HepG2 (cell line): ENCODE results near the gene PPP1R1B. TPM values are rescaled to one million over a fixed set of nuclear protein-coding genes. Genes with fewer than 3 reads are reported as not detected.
A peak's percentile ranks its signal among the peaks of the same experiment; 100 is the strongest.

Experiments used
- ATAC-seq: fragments of 200-7000 bp; cut with Tn5 transposase; 3 replicates; pipeline ENCODE4 v1.9.1; 2020; ENCODE audit warnings: mild to moderate bottlenecking, moderate library complexity
- BruUV-seq: library from RNA; stranded (reverse); fragments of 400-500 nt; replicated peaks from 2 replicates; lab custom pipeline; 2021; lab: Mats Ljungman, UMichigan
- CTCF ChIA-PET: fragments of 300-600 bp; formaldehyde crosslinking; extraction: SDS; loops from one replicate; lab custom pipeline; 2021; ENCODE audit warnings: low total read pairs, inconsistent platforms, low intra/inter-chr PET ratio; lab: Yijun Ruan, JAX
- POLR2A ChIA-PET: fragments of 350-600 bp; sonication (Branson Sonifier 250); formaldehyde crosslinking; loops from one replicate; lab custom pipeline; 2020; ENCODE audit warnings: antibody characterized with exemption, inconsistent platforms; lab: Yijun Ruan, JAX
- DNase-seq: peaks from one replicate; pipeline ENCODE4 v3.0.0-alpha.2; 2015; ENCODE audit warnings: low spot score
- FAIRE-seq: peaks from 3 replicates; lab custom pipeline; 2011; peaks lifted over from hg19 to GRCh38; lab: Jason Lieb, UNC
- H2AFZ ChIP-seq: one replicate; pipeline ENCODE4 v1.6.1; 2011; ENCODE audit warnings: low read length, inconsistent platforms
- H3K27ac ChIP-seq: fragments of 300-600 bp; 3 replicates; pipeline ENCODE4 v1.8.0; 2011; ENCODE audit warnings: mixed run types, mild to moderate bottlenecking, mixed read lengths, low read length, inconsistent platforms; ENCODE audit not compliant: insufficient read depth; ENCODE audit errors: extremely low read length
- H3K27me3 ChIP-seq, 2 experiments: fragments of 200-600 bp in 1 of 2; 2 replicates in 1 of 2; 3 replicates in 1 of 2; pipeline versions ENCODE4 v1.6.0 to v1.8.0; 2011; ENCODE audit warnings: low read length in 2 of 2, mild to moderate bottlenecking in 2 of 2, moderate library complexity in 2 of 2, inconsistent platforms in 1 of 2; ENCODE audit not compliant: insufficient read depth in 2 of 2, control insufficient read depth in 1 of 2
- H3K36me3 ChIP-seq, 2 experiments: fragments of 200-600 bp in 1 of 2; replicated peaks in 1 of 2; 2 replicates in 1 of 2; 3 replicates in 1 of 2; pipeline versions ENCODE4 v1.5.1 to v1.8.0; 2011; ENCODE audit warnings: low read length in 2 of 2, inconsistent platforms in 1 of 2; ENCODE audit not compliant: insufficient read depth in 2 of 2, control insufficient read depth in 1 of 2
- H3K4me1 ChIP-seq: 2 replicates; pipeline ENCODE4 v1.5.1; 2012; ENCODE audit warnings: low read length, inconsistent platforms; ENCODE audit not compliant: insufficient read depth
- H3K4me2 ChIP-seq: 2 replicates; pipeline ENCODE4 v1.6.0; 2011; ENCODE audit warnings: low read depth, low read length, inconsistent platforms
- H3K4me3 ChIP-seq, 3 experiments: fragments of 200-600 bp in 1 of 3; sonication (generic), shearing (Covaris generic) in 1 of 3; replicated peaks in 1 of 3; 2 replicates each; pipeline ENCODE4 v1.5.1; 2011 to 2016; ENCODE audit warnings: low read length in 3 of 3, inconsistent platforms in 2 of 3, low read depth in 2 of 3, mild to moderate bottlenecking in 2 of 3, control low read depth in 1 of 3, mixed read lengths in 1 of 3; ENCODE audit not compliant: insufficient read depth in 1 of 3
- H3K79me2 ChIP-seq: one replicate; pipeline ENCODE4 v1.6.1; 2011; ENCODE audit warnings: low read length, inconsistent platforms; ENCODE audit not compliant: insufficient read depth
- H3K9ac ChIP-seq: 2 replicates; pipeline ENCODE4 v1.6.0; 2011; ENCODE audit warnings: mild to moderate bottlenecking, low read depth, low read length, inconsistent platforms; ENCODE audit not compliant: insufficient read depth
- H3K9me3 ChIP-seq: 2 replicates; pipeline ENCODE4 v1.5.1; 2012; ENCODE audit warnings: mild to moderate bottlenecking, low read length
- H4K20me1 ChIP-seq: 2 replicates; pipeline ENCODE4 v1.6.0; 2011; ENCODE audit warnings: inconsistent platforms, mild to moderate bottlenecking, low read length, moderate library complexity; ENCODE audit not compliant: insufficient read depth
- DNMT3B ChIP-seq: conservative IDR thresholded peaks from 2 replicates; pipeline ENCODE4 v1.6.1; 2016; ENCODE audit warnings: missing biosample characterization, control low read depth
- GABPB1 ChIP-seq: IDR thresholded peaks from 2 replicates; pipeline ENCODE4 v1.6.1; 2016; ENCODE audit warnings: mild to moderate bottlenecking, missing genetic modification reagents, moderate library complexity, missing compliant biosample characterization
- ZBTB20 ChIP-seq: sonication (generic); formaldehyde crosslinking; IDR thresholded peaks from 2 replicates; pipeline ENCODE4 v1.8.1; 2023; ENCODE audit warnings: missing genetic modification reagents, low read depth, mild to moderate bottlenecking, borderline replicate concordance
- ZNF207 ChIP-seq: fragments of 450-650 bp; IDR thresholded peaks from 2 replicates; pipeline ENCODE4 v1.6.1; 2016; ENCODE audit warnings: antibody characterized with exemption, borderline replicate concordance
- ZNF598 ChIP-seq: sonication (generic); formaldehyde crosslinking; IDR thresholded peaks from 2 replicates; pipeline ENCODE4 v1.5.1; 2020; ENCODE audit warnings: mild to moderate bottlenecking, missing genetic modification reagents, borderline replicate concordance
- ZNF768 ChIP-seq: sonication (generic); formaldehyde crosslinking; IDR thresholded peaks from 2 replicates; pipeline ENCODE4 v1.4.0; 2020; ENCODE audit warnings: missing genetic modification reagents
- WGBS: methylation state at CpG from one replicate; pipeline ENCODE4 v1.1.6; 2017; ENCODE audit warnings: low lambda C conversion rate; 5-methylcytosine and 5-hydroxymethylcytosine counted together
- in situ Hi-C: cut with HindIII; loops from 2 replicates; pipeline ENCODE4 v1.10.0; 2017; ENCODE audit warnings: low pct_unique_long_range_greater_than_20kb; ENCODE audit not compliant: extremely low pct_ligation_motif_present
- intact Hi-C: fragments of 100-400 bp; cut with micrococcal nuclease; formaldehyde crosslinking; loops from one replicate; pipeline ENCODE4 v1.10.0; 2022; ENCODE audit not compliant: unreplicated experiment
- polyA plus RNA-seq, 8 experiments: library from polyadenylated mRNA; depleted of rRNA in 3 of 8; stranded (reverse) in 7 of 8; unstranded in 1 of 8; fragments of >200 nt; fragmentation: Illumina TruSeq in 4 of 8; extraction: Trizol in 4 of 8; gene quantifications; 2 replicates each; pipeline versions ENCODE4 v1.2.1 to v1.2.3, GENCODE V29; 2011 to 2016; ENCODE audit warnings: low read depth in 4 of 8, missing spikeins in 1 of 8, mixed read lengths in 1 of 8; ENCODE audit not compliant: insufficient read depth in 1 of 8
- total RNA-seq, 5 experiments: library from RNA; depleted of rRNA; stranded (reverse); fragments of >200 nt; fragmentation: Illumina TruSeq; extraction: Trizol; gene quantifications; 2 replicates each; pipeline ENCODE4 v1.2.3, GENCODE V29; 2016; ENCODE audit warnings: low read depth in 1 of 5
- TF ChIP-seq, protein P1 (sequence below): sonication (generic); formaldehyde crosslinking; IDR thresholded peaks from 2 replicates; pipeline ENCODE4 v1.5.0; 2020; ENCODE audit warnings: mild to moderate bottlenecking, missing genetic modification reagents, moderate library complexity
- TF ChIP-seq, protein P2 (sequence below): sonication (generic); formaldehyde crosslinking; IDR thresholded peaks from 2 replicates; pipeline ENCODE4 v1.4.0; 2020; ENCODE audit warnings: missing genetic modification reagents

Gene PPP1R1B
- total and polyA plus RNA-seq, 2 of the 13 experiments (the other 11 are each of a cell fraction or from before 2014, with no cell fraction given), result 0.08 TPM; not detected in 1

DNA sequence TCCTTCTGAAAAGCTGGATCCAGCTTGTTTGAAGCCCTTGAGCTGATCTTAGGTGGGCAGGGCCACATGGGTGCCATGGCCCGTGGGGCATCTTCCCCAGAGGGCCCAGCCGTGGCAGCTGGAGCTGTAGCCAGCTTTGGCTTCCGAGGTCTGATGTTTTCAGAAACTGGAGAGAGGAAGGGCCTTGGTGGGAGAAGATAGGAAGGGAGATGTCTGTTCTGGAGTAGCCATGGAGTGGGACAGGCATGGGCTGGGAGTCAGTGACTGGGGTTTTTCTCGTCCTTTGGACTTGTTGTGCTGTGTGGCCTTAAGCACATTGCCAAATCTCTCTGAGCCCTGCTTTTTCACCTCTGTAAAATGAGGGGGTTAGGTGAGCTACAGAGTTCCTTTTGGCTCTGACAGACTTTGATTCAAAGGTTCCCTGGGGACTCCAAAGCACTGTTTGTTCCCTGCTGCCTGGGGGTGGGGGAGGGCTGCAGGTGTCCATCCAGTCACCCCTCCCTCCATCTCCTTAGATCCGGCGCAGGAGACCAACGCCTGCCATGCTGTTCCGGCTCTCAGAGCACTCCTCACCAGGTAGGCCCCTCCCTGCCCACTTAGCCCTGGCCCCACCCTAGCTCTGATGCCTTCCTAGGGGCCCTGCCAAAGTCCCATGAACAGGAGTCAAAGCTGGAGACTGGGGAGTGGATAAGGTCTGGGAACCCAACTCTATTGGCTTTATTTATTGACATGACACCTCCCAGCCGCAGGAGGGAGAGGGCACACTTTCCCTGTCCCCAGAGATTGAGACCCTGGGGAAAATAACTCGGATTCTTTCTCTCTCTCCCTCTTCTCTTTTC lies 2.1 kb downstream of the PPP1R1B start:
- no peaks in the 10 kb centered on the region for H3K79me2 ChIP-seq
- peak overlapping the region; percentile 36; the same call in 1 of the 2 replicates for H3K4me2 ChIP-seq
- DNase-seq (no peak), FAIRE-seq (peak; percentile 39), ATAC-seq (peak; percentile 5; the same call in 1 of the 3 replicates)
- POLR2A ChIA-PET, result interaction anchor here (1.1 to 3.3 kb wide), 4 partner anchors 9 to 111 kb away, joined by 4 to 11 read pairs (median 8); partner anchors contain the start of genes MIEN1 and STARD3
- in situ Hi-C loops (no loop called here), intact Hi-C loops (no loop called here)
- H3K4me1 ChIP-seq, result peaks cover 81% of the 10 kb centered on the region
- CTCF ChIA-PET, result no interaction called here
- H3K27ac ChIP-seq, result no peak overlapping the region
- 18% methylated on average over 10 of the region's 10 CpGs for WGBS
- H4K20me1 ChIP-seq, result no peaks in the 10 kb centered on the region
- H3K27me3 ChIP-seq, result peaks cover 20 to 85% of the 10 kb centered on the region in 2 experiments; a peak in 4 of 5 replicates
- no TSS peak for BruUV-seq
- no peak overlapping the region for H3K4me3 ChIP-seq
- no peaks in the 10 kb centered on the region for H3K9me3 ChIP-seq
- no peak overlapping the region for H2AFZ ChIP-seq
- H3K36me3 ChIP-seq, result no peaks in the 10 kb centered on the region
- TF ChIP-seq DNMT3B (CRISPR knock-in tag), result no peak
- no peak for TF ChIP-seq ZNF207
- TF ChIP-seq ZNF598 (CRISPR knock-in tag), result no peak
- TF ChIP-seq, protein P1, sequence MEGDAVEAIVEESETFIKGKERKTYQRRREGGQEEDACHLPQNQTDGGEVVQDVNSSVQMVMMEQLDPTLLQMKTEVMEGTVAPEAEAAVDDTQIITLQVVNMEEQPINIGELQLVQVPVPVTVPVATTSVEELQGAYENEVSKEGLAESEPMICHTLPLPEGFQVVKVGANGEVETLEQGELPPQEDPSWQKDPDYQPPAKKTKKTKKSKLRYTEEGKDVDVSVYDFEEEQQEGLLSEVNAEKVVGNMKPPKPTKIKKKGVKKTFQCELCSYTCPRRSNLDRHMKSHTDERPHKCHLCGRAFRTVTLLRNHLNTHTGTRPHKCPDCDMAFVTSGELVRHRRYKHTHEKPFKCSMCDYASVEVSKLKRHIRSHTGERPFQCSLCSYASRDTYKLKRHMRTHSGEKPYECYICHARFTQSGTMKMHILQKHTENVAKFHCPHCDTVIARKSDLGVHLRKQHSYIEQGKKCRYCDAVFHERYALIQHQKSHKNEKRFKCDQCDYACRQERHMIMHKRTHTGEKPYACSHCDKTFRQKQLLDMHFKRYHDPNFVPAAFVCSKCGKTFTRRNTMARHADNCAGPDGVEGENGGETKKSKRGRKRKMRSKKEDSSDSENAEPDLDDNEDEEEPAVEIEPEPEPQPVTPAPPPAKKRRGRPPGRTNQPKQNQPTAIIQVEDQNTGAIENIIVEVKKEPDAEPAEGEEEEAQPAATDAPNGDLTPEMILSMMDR, result peak; percentile 31; the same call in 1 of the 2 replicates
- TF ChIP-seq ZNF768 (CRISPR knock-in tag), result peak; percentile 90
- TF ChIP-seq, protein P2, sequence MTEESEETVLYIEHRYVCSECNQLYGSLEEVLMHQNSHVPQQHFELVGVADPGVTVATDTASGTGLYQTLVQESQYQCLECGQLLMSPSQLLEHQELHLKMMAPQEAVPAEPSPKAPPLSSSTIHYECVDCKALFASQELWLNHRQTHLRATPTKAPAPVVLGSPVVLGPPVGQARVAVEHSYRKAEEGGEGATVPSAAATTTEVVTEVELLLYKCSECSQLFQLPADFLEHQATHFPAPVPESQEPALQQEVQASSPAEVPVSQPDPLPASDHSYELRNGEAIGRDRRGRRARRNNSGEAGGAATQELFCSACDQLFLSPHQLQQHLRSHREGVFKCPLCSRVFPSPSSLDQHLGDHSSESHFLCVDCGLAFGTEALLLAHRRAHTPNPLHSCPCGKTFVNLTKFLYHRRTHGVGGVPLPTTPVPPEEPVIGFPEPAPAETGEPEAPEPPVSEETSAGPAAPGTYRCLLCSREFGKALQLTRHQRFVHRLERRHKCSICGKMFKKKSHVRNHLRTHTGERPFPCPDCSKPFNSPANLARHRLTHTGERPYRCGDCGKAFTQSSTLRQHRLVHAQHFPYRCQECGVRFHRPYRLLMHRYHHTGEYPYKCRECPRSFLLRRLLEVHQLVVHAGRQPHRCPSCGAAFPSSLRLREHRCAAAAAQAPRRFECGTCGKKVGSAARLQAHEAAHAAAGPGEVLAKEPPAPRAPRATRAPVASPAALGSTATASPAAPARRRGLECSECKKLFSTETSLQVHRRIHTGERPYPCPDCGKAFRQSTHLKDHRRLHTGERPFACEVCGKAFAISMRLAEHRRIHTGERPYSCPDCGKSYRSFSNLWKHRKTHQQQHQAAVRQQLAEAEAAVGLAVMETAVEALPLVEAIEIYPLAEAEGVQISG, result peak; percentile 26; the same call in 1 of the 2 replicates
- TF ChIP-seq ZBTB20, result no peak
- 0 out of 2 replicates have a peak, but pooled peaks have one; percentile 11 for TF ChIP-seq GABPB1 (CRISPR knock-in tag)
- no peak overlapping the region for H3K9ac ChIP-seq
